Right atrium auricular region (tissue), 2 donors: ENCODE results near the gene TYW3. TPM values are rescaled to one million over a fixed set of nuclear protein-coding genes. Genes with fewer than 3 reads are reported as not detected.

Experiments used
- DNase-seq: peaks from one replicate; pipeline ENCODE4 v3.0.0-alpha.2; 2019; ENCODE audit warnings: low spot score
- H3K27ac ChIP-seq, 2 donors: fragments of 200-600 bp; sonication (generic); 1 replicate in 1 of 2; 2 replicates in 1 of 2; pipeline ENCODE4 v1.5.1; 2016 to 2019
- H3K27me3 ChIP-seq, 2 donors: fragments of 200-600 bp; sonication (generic); one replicate each; pipeline versions ENCODE4 v1.5.1 to v1.6.0; 2017 to 2019
- H3K36me3 ChIP-seq: fragments of 200-600 bp; sonication (generic); one replicate; pipeline ENCODE4 v1.5.1; 2016
- H3K4me1 ChIP-seq, 2 donors: fragments of 200-600 bp; sonication (generic); one replicate each; pipeline versions ENCODE4 v1.5.1 to v1.6.0; 2017 to 2019
- H3K4me3 ChIP-seq, 2 donors: fragments of 200-600 bp; sonication (generic); 1 replicate in 1 of 2; 2 replicates in 1 of 2; pipeline ENCODE4 v1.5.1; 2017 to 2019; ENCODE audit warnings: mild to moderate bottlenecking in 1 of 2, moderate library complexity in 1 of 2
- H3K9me3 ChIP-seq, 2 donors: fragments of 200-600 bp; sonication (generic); one replicate each; pipeline ENCODE4 v1.5.1; 2019
- total RNA-seq, 2 donors: library from RNA; depleted of rRNA; stranded (reverse); fragments of >200 nt; gene quantifications; one replicate each; pipeline ENCODE4 v1.1.0, GENCODE V29; 2016
- TF ChIP-seq, protein P1 (sequence below), 2 donors: fragments of 200-600 bp; sonication (generic); IDR thresholded peaks; one replicate each; pipeline ENCODE4 v1.5.1; 2019; ENCODE audit warnings: antibody characterized with exemption in 2 of 2

TYW3 gene
- total RNA-seq, 2 donors from 2014 or later = 13.9 to 15.0 TPM

DNA sequence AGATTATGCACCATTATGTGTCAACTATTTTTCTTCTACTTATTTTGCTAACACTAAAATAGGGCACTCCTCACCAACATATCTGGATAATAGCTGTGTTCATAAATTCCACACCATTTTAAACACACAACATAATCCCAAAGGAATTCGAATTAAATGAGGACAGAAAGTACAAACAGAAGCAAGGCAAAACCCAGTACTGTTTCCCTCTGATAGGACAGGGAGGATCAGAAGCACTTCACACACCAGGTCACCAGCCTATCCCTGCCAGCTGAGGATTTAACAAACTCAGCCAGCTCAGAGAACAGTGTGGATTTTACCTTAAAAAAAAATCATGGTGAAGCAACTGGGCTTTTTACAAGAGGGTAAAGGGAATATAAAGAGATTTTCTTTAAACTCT lies 20.1 kb upstream of the TYW3 start:
- DNase-seq = no peak
- Histone ChIP-seq H3K27me3 (no peaks in the 10 kb centered on the region), H3K36me3 (peaks cover 66% of the 10 kb centered on the region), H3K9me3 (no peaks in the 10 kb centered on the region), H3K4me3 (no peak overlapping the region), H3K4me1 (no peaks in the 10 kb centered on the region), H3K27ac (no peak overlapping the region)
- TF ChIP-seq, protein P1, sequence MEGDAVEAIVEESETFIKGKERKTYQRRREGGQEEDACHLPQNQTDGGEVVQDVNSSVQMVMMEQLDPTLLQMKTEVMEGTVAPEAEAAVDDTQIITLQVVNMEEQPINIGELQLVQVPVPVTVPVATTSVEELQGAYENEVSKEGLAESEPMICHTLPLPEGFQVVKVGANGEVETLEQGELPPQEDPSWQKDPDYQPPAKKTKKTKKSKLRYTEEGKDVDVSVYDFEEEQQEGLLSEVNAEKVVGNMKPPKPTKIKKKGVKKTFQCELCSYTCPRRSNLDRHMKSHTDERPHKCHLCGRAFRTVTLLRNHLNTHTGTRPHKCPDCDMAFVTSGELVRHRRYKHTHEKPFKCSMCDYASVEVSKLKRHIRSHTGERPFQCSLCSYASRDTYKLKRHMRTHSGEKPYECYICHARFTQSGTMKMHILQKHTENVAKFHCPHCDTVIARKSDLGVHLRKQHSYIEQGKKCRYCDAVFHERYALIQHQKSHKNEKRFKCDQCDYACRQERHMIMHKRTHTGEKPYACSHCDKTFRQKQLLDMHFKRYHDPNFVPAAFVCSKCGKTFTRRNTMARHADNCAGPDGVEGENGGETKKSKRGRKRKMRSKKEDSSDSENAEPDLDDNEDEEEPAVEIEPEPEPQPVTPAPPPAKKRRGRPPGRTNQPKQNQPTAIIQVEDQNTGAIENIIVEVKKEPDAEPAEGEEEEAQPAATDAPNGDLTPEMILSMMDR (IDR thresholded peaks at IDR 0.05) = no peak

GRCh38 chr1:74713849-74714248 lies 19.1 kb upstream of the TYW3 start:
- Histone ChIP-seq H3K9me3 (no peaks in the 10 kb centered on the region), H3K4me1 (no peaks in the 10 kb centered on the region), H3K27me3 (no peaks in the 10 kb centered on the region), H3K4me3 (no peak overlapping the region), H3K36me3 (peaks cover 67% of the 10 kb centered on the region), H3K27ac (no peak overlapping the region)
- no peak for DNase-seq
- TF ChIP-seq, protein P1 (IDR thresholded peaks at IDR 0.05) = no peak

GRCh38 chr1:74714429-74715235 lies 18.3 kb upstream of the TYW3 start:
- no peaks in the 10 kb centered on the region for H3K27me3 ChIP-seq
- H3K4me3 ChIP-seq = no peak overlapping the region
- no peaks in the 10 kb centered on the region for H3K9me3 ChIP-seq
- DNase-seq = no peak
- H3K4me1 ChIP-seq = no peaks in the 10 kb centered on the region
- TF ChIP-seq, protein P1 (IDR thresholded peaks at IDR 0.05) = no peak
- no peak overlapping the region for H3K27ac ChIP-seq
- peaks cover 67% of the 10 kb centered on the region for H3K36me3 ChIP-seq

- DNase-seq = no peak
- no peak overlapping the region for H3K4me3 ChIP-seq
- H3K9me3 ChIP-seq = no peaks in the 10 kb centered on the region
- peaks cover 67% of the 10 kb centered on the region for H3K36me3 ChIP-seq
- H3K4me1 ChIP-seq = no peaks in the 10 kb centered on the region
- no peaks in the 10 kb centered on the region for H3K27me3 ChIP-seq
- TF ChIP-seq, protein P1 (IDR thresholded peaks at IDR 0.05) = no peak
- no peak overlapping the region for H3K27ac ChIP-seq
Measured at GRCh38 chr1:74715236-74715502, 17.8 kb upstream of the TYW3 start.

DNA sequence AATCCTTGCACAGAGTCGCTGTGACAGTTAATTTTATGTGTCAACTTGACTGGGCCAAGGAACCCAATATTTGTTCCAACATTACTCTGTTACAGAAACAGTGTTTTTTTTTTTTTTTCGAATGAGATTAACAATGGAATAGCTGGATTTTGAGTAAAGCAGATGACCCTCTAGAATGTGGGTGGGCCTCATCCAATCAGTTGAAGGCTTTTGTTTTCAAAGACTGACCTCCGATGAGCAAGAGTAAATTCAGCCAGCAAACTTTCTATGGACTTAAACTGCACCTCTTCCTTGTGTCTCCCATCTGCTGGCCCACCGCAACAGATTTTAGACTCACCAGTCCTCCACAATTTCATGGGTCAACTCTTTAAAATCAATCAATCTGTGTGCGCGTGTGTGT lies 17.1 kb upstream of the TYW3 start:
- no peak overlapping the region for H3K27ac ChIP-seq
- no peaks in the 10 kb centered on the region for H3K4me1 ChIP-seq
- TF ChIP-seq, protein P1 (IDR thresholded peaks at IDR 0.05) = no peak
- H3K27me3 ChIP-seq = no peaks in the 10 kb centered on the region
- no peaks in the 10 kb centered on the region for H3K9me3 ChIP-seq
- no peak for DNase-seq
- H3K36me3 ChIP-seq = peaks cover 73% of the 10 kb centered on the region
- H3K4me3 ChIP-seq = no peak overlapping the region

- TF ChIP-seq, protein P1 (IDR thresholded peaks at IDR 0.05) = no peak
- H3K9me3 ChIP-seq = no peaks in the 10 kb centered on the region
- no peak overlapping the region for H3K27ac ChIP-seq
- peaks cover 76% of the 10 kb centered on the region for H3K36me3 ChIP-seq
- DNase-seq = no peak
- no peaks in the 10 kb centered on the region for H3K4me1 ChIP-seq
- no peaks in the 10 kb centered on the region for H3K27me3 ChIP-seq
- H3K4me3 ChIP-seq = no peak overlapping the region
Measured at GRCh38 chr1:74716822-74717221, 16.1 kb upstream of the TYW3 start.
